ENCODE measurements around the gene SMDT1.
A peak's percentile ranks its signal among the peaks of the same experiment; 100 is the strongest.

Gene SMDT1

DNA sequence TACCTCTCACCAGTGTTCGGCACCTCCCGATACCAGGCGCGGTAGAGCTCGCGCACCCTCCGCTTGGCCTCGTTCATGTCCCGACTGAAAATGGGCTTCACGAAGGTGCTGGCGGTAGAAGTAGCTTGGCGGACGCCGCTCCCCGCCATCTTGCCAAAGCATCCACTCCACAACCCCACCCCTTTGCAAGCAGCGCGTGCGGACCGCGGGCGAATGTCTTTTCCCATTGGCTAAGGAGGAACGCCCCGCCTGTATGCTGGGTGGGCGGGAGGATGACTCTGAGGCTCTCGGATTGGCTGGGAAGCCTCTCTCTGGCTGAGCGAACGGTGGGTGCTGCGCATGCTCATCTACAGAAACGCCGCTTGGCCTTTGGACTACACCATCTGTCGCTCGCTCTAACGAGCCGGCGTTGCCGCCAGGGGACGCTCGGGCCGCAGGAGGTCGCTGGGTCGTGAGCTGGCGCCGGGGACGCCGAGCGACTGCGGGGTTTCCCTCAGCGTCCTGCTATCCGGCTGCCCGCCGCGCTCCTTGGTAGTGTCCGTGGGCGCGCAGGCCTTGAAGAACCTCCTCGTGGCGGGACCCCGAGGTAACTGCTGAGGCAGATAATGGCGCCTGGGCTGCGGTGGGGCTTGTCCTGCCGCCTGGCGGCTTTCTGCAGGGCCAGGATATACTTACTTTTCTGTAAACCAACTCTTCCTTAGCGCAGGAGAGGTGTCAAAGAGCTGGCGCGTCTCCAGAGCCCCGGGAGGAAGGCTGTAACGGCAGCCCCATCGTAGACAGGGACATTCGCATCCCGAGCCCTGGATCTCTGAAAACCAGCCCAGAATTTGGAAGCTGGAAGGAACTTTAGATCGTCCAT is 11.3 kb downstream of the SMDT1 start, which contains the start of gene NDUFA6 (continued):
- TF ChIP-seq, protein P1, sequence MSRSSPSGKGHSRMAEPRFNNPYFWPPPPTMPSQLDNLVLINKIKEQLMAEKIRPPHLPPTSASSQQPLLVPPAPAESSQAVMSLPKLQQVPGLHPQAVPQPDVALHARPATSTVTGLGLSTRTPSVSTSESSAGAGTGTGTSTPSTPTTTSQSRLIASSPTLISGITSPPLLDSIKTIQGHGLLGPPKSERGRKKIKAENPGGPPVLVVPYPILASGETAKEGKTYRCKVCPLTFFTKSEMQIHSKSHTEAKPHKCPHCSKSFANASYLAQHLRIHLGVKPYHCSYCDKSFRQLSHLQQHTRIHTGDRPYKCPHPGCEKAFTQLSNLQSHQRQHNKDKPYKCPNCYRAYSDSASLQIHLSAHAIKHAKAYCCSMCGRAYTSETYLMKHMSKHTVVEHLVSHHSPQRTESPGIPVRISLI (tag by site-specific recombination; IDR thresholded peaks at IDR 0.05): no peak
- TF ChIP-seq ZNF776 (tag by site-specific recombination; IDR thresholded peaks at IDR 0.05; ENCODE audit: borderline replicate concordance) (no peak), ZNF768 (tag by site-specific recombination; IDR thresholded peaks at IDR 0.05) (no peak), ZNF600 (tag by site-specific recombination; IDR thresholded peaks at IDR 0.05) (peak; percentile 41; the same call in 1 of the 2 replicates), ZNF433 (tag by site-specific recombination; IDR thresholded peaks at IDR 0.05; ENCODE audit: low read depth) (no peak), ZNF239 (tag by site-specific recombination; IDR thresholded peaks at IDR 0.05) (no peak), ZBTB17 (tag by site-specific recombination; IDR thresholded peaks at IDR 0.05) (peak; percentile 72), ZNF624 (tag by site-specific recombination; IDR thresholded peaks at IDR 0.05) (no peak), ZNF302 (tag by site-specific recombination; IDR thresholded peaks at IDR 0.05; ENCODE audit: low read depth) (no peak), GLIS2 (tag by site-specific recombination; IDR thresholded peaks at IDR 0.05) (peak; percentile 86), ZNF157 (tag by site-specific recombination; IDR thresholded peaks at IDR 0.05) (no peak), ZNF707 (tag by site-specific recombination; IDR thresholded peaks at IDR 0.05) (no peak), ZNF558 (tag by site-specific recombination; IDR thresholded peaks at IDR 0.05) (no peak), ZNF132 (tag by site-specific recombination; IDR thresholded peaks at IDR 0.05; ENCODE audit: borderline replicate concordance) (no peak), ZNF2 (tag by site-specific recombination; IDR thresholded peaks at IDR 0.05) (peak; percentile 91), ZBTB1 (tag by site-specific recombination; IDR thresholded peaks at IDR 0.05) (no peak), ZBTB20 (tag by site-specific recombination; IDR thresholded peaks at IDR 0.05) (peak; percentile 29), PRDM1 (tag by site-specific recombination; IDR thresholded peaks at IDR 0.05) (no peak), ZIC2 (tag by site-specific recombination; IDR thresholded peaks at IDR 0.05) (peak; percentile 93)
- TF ChIP-seq, protein P2, sequence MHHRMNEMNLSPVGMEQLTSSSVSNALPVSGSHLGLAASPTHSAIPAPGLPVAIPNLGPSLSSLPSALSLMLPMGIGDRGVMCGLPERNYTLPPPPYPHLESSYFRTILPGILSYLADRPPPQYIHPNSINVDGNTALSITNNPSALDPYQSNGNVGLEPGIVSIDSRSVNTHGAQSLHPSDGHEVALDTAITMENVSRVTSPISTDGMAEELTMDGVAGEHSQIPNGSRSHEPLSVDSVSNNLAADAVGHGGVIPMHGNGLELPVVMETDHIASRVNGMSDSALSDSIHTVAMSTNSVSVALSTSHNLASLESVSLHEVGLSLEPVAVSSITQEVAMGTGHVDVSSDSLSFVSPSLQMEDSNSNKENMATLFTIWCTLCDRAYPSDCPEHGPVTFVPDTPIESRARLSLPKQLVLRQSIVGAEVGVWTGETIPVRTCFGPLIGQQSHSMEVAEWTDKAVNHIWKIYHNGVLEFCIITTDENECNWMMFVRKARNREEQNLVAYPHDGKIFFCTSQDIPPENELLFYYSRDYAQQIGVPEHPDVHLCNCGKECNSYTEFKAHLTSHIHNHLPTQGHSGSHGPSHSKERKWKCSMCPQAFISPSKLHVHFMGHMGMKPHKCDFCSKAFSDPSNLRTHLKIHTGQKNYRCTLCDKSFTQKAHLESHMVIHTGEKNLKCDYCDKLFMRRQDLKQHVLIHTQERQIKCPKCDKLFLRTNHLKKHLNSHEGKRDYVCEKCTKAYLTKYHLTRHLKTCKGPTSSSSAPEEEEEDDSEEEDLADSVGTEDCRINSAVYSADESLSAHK (tag by site-specific recombination; IDR thresholded peaks at IDR 0.05): no peak
- TF ChIP-seq, protein P3, sequence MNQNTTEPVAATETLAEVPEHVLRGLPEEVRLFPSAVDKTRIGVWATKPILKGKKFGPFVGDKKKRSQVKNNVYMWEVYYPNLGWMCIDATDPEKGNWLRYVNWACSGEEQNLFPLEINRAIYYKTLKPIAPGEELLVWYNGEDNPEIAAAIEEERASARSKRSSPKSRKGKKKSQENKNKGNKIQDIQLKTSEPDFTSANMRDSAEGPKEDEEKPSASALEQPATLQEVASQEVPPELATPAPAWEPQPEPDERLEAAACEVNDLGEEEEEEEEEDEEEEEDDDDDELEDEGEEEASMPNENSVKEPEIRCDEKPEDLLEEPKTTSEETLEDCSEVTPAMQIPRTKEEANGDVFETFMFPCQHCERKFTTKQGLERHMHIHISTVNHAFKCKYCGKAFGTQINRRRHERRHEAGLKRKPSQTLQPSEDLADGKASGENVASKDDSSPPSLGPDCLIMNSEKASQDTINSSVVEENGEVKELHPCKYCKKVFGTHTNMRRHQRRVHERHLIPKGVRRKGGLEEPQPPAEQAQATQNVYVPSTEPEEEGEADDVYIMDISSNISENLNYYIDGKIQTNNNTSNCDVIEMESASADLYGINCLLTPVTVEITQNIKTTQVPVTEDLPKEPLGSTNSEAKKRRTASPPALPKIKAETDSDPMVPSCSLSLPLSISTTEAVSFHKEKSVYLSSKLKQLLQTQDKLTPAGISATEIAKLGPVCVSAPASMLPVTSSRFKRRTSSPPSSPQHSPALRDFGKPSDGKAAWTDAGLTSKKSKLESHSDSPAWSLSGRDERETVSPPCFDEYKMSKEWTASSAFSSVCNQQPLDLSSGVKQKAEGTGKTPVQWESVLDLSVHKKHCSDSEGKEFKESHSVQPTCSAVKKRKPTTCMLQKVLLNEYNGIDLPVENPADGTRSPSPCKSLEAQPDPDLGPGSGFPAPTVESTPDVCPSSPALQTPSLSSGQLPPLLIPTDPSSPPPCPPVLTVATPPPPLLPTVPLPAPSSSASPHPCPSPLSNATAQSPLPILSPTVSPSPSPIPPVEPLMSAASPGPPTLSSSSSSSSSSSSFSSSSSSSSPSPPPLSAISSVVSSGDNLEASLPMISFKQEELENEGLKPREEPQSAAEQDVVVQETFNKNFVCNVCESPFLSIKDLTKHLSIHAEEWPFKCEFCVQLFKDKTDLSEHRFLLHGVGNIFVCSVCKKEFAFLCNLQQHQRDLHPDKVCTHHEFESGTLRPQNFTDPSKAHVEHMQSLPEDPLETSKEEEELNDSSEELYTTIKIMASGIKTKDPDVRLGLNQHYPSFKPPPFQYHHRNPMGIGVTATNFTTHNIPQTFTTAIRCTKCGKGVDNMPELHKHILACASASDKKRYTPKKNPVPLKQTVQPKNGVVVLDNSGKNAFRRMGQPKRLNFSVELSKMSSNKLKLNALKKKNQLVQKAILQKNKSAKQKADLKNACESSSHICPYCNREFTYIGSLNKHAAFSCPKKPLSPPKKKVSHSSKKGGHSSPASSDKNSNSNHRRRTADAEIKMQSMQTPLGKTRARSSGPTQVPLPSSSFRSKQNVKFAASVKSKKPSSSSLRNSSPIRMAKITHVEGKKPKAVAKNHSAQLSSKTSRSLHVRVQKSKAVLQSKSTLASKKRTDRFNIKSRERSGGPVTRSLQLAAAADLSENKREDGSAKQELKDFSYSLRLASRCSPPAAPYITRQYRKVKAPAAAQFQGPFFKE (tag by site-specific recombination; IDR thresholded peaks at IDR 0.05; ENCODE audit: borderline replicate concordance): no peak
- TF ChIP-seq, protein P4, sequence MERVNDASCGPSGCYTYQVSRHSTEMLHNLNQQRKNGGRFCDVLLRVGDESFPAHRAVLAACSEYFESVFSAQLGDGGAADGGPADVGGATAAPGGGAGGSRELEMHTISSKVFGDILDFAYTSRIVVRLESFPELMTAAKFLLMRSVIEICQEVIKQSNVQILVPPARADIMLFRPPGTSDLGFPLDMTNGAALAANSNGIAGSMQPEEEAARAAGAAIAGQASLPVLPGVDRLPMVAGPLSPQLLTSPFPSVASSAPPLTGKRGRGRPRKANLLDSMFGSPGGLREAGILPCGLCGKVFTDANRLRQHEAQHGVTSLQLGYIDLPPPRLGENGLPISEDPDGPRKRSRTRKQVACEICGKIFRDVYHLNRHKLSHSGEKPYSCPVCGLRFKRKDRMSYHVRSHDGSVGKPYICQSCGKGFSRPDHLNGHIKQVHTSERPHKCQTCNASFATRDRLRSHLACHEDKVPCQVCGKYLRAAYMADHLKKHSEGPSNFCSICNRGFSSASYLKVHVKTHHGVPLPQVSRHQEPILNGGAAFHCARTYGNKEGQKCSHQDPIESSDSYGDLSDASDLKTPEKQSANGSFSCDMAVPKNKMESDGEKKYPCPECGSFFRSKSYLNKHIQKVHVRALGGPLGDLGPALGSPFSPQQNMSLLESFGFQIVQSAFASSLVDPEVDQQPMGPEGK (tag by site-specific recombination; IDR thresholded peaks at IDR 0.05): 0 out of 2 replicates have a peak, but pooled peaks have one; percentile 7
- TF ChIP-seq, protein P5, sequence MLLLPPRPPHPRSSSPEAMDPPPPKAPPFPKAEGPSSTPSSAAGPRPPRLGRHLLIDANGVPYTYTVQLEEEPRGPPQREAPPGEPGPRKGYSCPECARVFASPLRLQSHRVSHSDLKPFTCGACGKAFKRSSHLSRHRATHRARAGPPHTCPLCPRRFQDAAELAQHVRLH (tag by site-specific recombination; IDR thresholded peaks at IDR 0.05): no peak
- TF ChIP-seq, protein P6, sequence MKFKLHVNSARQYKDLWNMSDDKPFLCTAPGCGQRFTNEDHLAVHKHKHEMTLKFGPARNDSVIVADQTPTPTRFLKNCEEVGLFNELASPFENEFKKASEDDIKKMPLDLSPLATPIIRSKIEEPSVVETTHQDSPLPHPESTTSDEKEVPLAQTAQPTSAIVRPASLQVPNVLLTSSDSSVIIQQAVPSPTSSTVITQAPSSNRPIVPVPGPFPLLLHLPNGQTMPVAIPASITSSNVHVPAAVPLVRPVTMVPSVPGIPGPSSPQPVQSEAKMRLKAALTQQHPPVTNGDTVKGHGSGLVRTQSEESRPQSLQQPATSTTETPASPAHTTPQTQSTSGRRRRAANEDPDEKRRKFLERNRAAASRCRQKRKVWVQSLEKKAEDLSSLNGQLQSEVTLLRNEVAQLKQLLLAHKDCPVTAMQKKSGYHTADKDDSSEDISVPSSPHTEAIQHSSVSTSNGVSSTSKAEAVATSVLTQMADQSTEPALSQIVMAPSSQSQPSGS (tag by site-specific recombination; IDR thresholded peaks at IDR 0.05; ENCODE audit: low read depth): no peak
- TF ChIP-seq, protein P7, sequence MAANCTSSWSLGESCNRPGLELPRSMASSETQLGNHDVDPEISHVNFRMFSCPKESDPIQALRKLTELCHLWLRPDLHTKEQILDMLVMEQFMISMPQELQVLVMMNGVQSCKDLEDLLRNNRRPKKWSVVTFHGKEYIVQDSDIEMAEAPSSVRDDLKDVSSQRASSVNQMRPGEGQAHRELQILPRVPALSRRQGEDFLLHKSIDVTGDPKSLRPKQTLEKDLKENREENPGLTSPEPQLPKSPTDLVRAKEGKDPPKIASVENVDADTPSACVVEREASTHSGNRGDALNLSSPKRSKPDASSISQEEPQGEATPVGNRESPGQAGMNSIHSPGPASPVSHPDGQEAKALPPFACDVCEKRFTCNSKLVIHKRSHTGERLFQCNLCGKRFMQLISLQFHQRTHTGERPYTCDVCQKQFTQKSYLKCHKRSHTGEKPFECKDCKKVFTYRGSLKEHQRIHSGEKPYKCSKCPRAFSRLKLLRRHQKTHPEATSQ (tag by site-specific recombination; IDR thresholded peaks at IDR 0.05): no peak
